K562 (cell line): ENCODE measurements around the gene DGCR6L. TPM values are rescaled to one million over a fixed set of nuclear protein-coding genes. Genes with fewer than 3 reads are reported as not detected.

ENCODE experiments used
- ATAC-seq: fragments of 200-7000 bp; cut with Tn5 transposase; 3 replicates; pipeline ENCODE4 v1.9.1; 2020; ENCODE audit warnings: moderate library complexity
- BruUV-seq: library from RNA; stranded (reverse); fragments of 400-500 nt; replicated peaks from 2 replicates; lab custom pipeline; 2021; lab: Mats Ljungman, UMichigan
- CTCF ChIA-PET: fragments of 300-600 bp; formaldehyde crosslinking; extraction: SDS; loops from one replicate; lab custom pipeline; 2021; ENCODE audit warnings: low intra/inter-chr PET ratio; lab: Yijun Ruan, JAX
- POLR2A ChIA-PET: fragments of 300-600, 350-650 bp; sonication (Branson Sonifier 250); formaldehyde crosslinking; extraction: SDS; loops from one replicate; lab custom pipeline; 2021; ENCODE audit warnings: antibody characterized with exemption, inconsistent platforms; lab: Yijun Ruan, JAX
- DNase-seq, 4 experiments: peaks; one replicate each; pipeline versions ENCODE4 v3.0.0 to v3.0.0-alpha.2; 2011 to 2018; ENCODE audit warnings: low spot score in 3 of 4, mixed read lengths in 3 of 4; ENCODE audit errors: extremely low read depth in 1 of 4
- FAIRE-seq: peaks from 2 replicates; lab custom pipeline; 2011; peaks lifted over from hg19 to GRCh38; lab: Jason Lieb, UNC
- H2AFZ ChIP-seq: 2 replicates; pipeline ENCODE4 v1.6.0; 2011; ENCODE audit warnings: low read depth, low read length, control low read depth, inconsistent platforms
- H3K27ac ChIP-seq: fragments of 200-600 bp; 3 replicates; pipeline ENCODE4 v1.8.0; 2011; ENCODE audit warnings: low read depth, mild to moderate bottlenecking, control low read depth, inconsistent platforms, low read length, moderate library complexity, mixed read lengths; ENCODE audit errors: extremely low read depth
- H3K27me3 ChIP-seq, 2 experiments: fragments of 300-600 bp in 1 of 2; 2 replicates in 1 of 2; 3 replicates in 1 of 2; pipeline versions ENCODE4 v1.6.0 to v1.8.0; 2011; ENCODE audit warnings: inconsistent platforms in 2 of 2, low read length in 2 of 2, mild to moderate bottlenecking in 1 of 2, mixed read lengths in 1 of 2, moderate library complexity in 1 of 2; ENCODE audit not compliant: control insufficient read depth in 2 of 2, insufficient read depth in 2 of 2
- H3K36me3 ChIP-seq: fragments of 300-600 bp; 3 replicates; pipeline ENCODE4 v1.8.0; 2011; ENCODE audit warnings: mild to moderate bottlenecking, low read length, inconsistent platforms; ENCODE audit not compliant: control insufficient read depth, insufficient read depth
- H3K4me1 ChIP-seq, 2 experiments: fragments of 200-600 bp in 1 of 2; replicated peaks in 1 of 2; 2 replicates in 1 of 2; 3 replicates in 1 of 2; pipeline versions ENCODE4 v1.5.1 to v1.8.0; 2011; ENCODE audit warnings: inconsistent platforms in 2 of 2, low read length in 2 of 2, mild to moderate bottlenecking in 1 of 2, mixed read lengths in 1 of 2, moderate library complexity in 1 of 2; ENCODE audit not compliant: control insufficient read depth in 2 of 2, insufficient read depth in 2 of 2
- H3K4me2 ChIP-seq: 2 replicates; pipeline ENCODE4 v1.6.1; 2011; ENCODE audit warnings: low read length, control low read depth, inconsistent platforms, mixed read lengths; ENCODE audit not compliant: insufficient read depth
- H3K4me3 ChIP-seq: fragments of 200-600 bp; sonication (generic), shearing (Covaris generic); 2 replicates; pipeline ENCODE4 v1.5.1; 2016; ENCODE audit warnings: control low read depth, inconsistent platforms
- H3K79me2 ChIP-seq: fragments of 200-600 bp; 3 replicates; pipeline ENCODE4 v1.8.0; 2011; ENCODE audit warnings: low read length, inconsistent platforms; ENCODE audit not compliant: control insufficient read depth, insufficient read depth
- H3K9ac ChIP-seq, 2 experiments: 2 replicates each; pipeline versions ENCODE4 v1.6.0 to v1.6.1; 2011; ENCODE audit warnings: low read depth in 2 of 2, low read length in 2 of 2, control low read depth in 1 of 2, inconsistent platforms in 1 of 2, mild to moderate bottlenecking in 1 of 2, mixed read lengths in 1 of 2; ENCODE audit not compliant: insufficient read depth in 1 of 2
- H3K9me1 ChIP-seq: one replicate; pipeline ENCODE4 v1.6.0; 2011; ENCODE audit warnings: inconsistent platforms, mild to moderate bottlenecking, low read length, moderate library complexity; ENCODE audit not compliant: control insufficient read depth, insufficient read depth
- H3K9me3 ChIP-seq: replicated peaks from 2 replicates; pipeline ENCODE4 v1.5.1; 2011; ENCODE audit warnings: low read depth, low read length, inconsistent platforms; ENCODE audit not compliant: control insufficient read depth, insufficient read depth
- H4K20me1 ChIP-seq: replicated peaks from 2 replicates; pipeline ENCODE4 v1.6.1; 2011; ENCODE audit warnings: low read length, inconsistent platforms, mixed read lengths; ENCODE audit not compliant: control insufficient read depth, insufficient read depth
- CBX8 ChIP-seq: fragments of 200-600 bp; sonication (generic); IDR thresholded peaks from 2 replicates; pipeline ENCODE4 v1.6.1; 2012; ENCODE audit warnings: borderline replicate concordance, mixed run types, low read depth, mild to moderate bottlenecking, moderate library complexity, mixed read lengths, low read length, control low read depth, inconsistent platforms; ENCODE audit not compliant: poor library complexity, severe bottlenecking; ENCODE audit errors: extremely low read depth
- ELF4 ChIP-seq: fragments of 450-650 bp; formaldehyde crosslinking; IDR thresholded peaks from 2 replicates; pipeline ENCODE4 v1.4.0; 2022; ENCODE audit warnings: missing genetic modification characterization
- ETV6 ChIP-seq, 3 experiments: fragments of 150-350 bp in 1 of 3; sonication (generic) in 1 of 3; formaldehyde crosslinking in 1 of 3; IDR thresholded peaks; 2 replicates each; pipeline versions ENCODE4 v1.6.1 to v1.8.0; 2014 to 2022; ENCODE audit warnings: borderline replicate concordance in 2 of 3, low read depth in 2 of 3, antibody characterized with exemption in 1 of 3, low read length in 1 of 3, mild to moderate bottlenecking in 1 of 3, missing genetic modification reagents in 1 of 3
- MTA2 ChIP-seq: fragments of 450-650 bp; IDR thresholded peaks from 2 replicates; pipeline ENCODE4 v1.6.1; 2016; ENCODE audit warnings: low read depth
- NELFE ChIP-seq: IDR thresholded peaks from 2 replicates; pipeline ENCODE4 v1.6.1; 2011; ENCODE audit warnings: mild to moderate bottlenecking; ENCODE audit not compliant: insufficient read depth, insufficient read length
- PHTF2 ChIP-seq: fragments of 250-450 bp; sonication (Bioruptor Pico); IDR thresholded peaks from 2 replicates; pipeline ENCODE4 v1.5.0; 2021; ENCODE audit warnings: mild to moderate bottlenecking
- TFAM ChIP-seq: fragments of 250-450 bp; sonication (Bioruptor Pico); conservative IDR thresholded peaks from 2 replicates; pipeline ENCODE4 v1.5.0; 2021; ENCODE audit warnings: mild to moderate bottlenecking, moderate library complexity
- U2AF1 ChIP-seq: fragments of 200-400 bp; formaldehyde crosslinking; optimal IDR thresholded peaks from 2 replicates; pipeline ENCODE3; 2017; ENCODE audit warnings: mild to moderate bottlenecking, low read depth, low read length, moderate library complexity
- ZBTB1 ChIP-seq: sonication (generic); formaldehyde crosslinking; IDR thresholded peaks from 2 replicates; pipeline ENCODE4 v1.8.1; 2023; ENCODE audit warnings: missing genetic modification reagents, low read depth, mild to moderate bottlenecking, borderline replicate concordance
- ZC3H4 ChIP-seq: sonication (generic); formaldehyde crosslinking; IDR thresholded peaks from 2 replicates; pipeline ENCODE4 v1.9.0; 2021; ENCODE audit warnings: missing genetic modification reagents, borderline replicate concordance
- ZNF561 ChIP-seq: fragments of 450-650 bp; formaldehyde crosslinking; conservative IDR thresholded peaks from 2 replicates; pipeline ENCODE4 v1.4.0; 2020; ENCODE audit warnings: mild to moderate bottlenecking, moderate library complexity
- WGBS: fragments of 100-300 bp; shearing (Covaris generic); methylation state at CpG from one replicate; pipeline ENCODE4 v1.1.6; 2016; ENCODE audit warnings: low coverage, mixed read lengths; ENCODE audit not compliant: insufficient coverage; ENCODE audit errors: missing lambda C conversion rate; 5-methylcytosine and 5-hydroxymethylcytosine counted together
- in situ Hi-C: fragments of 300-500 bp; cut with MboI; formaldehyde crosslinking; loops from 4 replicates; pipeline ENCODE4 v1.15.0; 2018; ENCODE audit warnings: inconsistent platforms, mixed read lengths
- intact Hi-C: fragments of 100-400 bp; cut with micrococcal nuclease; formaldehyde crosslinking; loops from 2 replicates; pipeline ENCODE4 v1.14.2; 2022
- polyA plus RNA-seq, 8 experiments: library from polyadenylated mRNA; depleted of rRNA in 4 of 8; stranded (reverse) in 5 of 8; unstranded in 3 of 8; fragments of >200 nt; fragmentation: Nextera tagmentation in 2 of 8; fragmentation: Illumina TruSeq in 1 of 8; extraction: Ambion mirVana in 2 of 8; extraction: Trizol in 1 of 8; gene quantifications; 2 replicates each; pipeline versions ENCODE4 v1.2.1 to v1.2.3, GENCODE V29; 2011 to 2014; ENCODE audit warnings: inconsistent platforms in 1 of 8, missing spikeins in 1 of 8
- total RNA-seq, 7 experiments: library from RNA; depleted of rRNA in 6 of 7; stranded (reverse); fragments of >200 nt in 6 of 7; fragmentation: Illumina TruSeq in 2 of 7; extraction: Trizol in 2 of 7; gene quantifications; 2 replicates each; pipeline versions ENCODE4 v1.2.1 to v1.2.3, GENCODE V29; 2011 to 2021; ENCODE audit warnings: low replicate concordance in 1 of 7
- TF ChIP-seq, protein P1 (sequence below): sonication (generic); formaldehyde crosslinking; IDR thresholded peaks from 2 replicates; pipeline ENCODE4 v1.8.1; 2023; ENCODE audit warnings: mild to moderate bottlenecking, missing genetic modification reagents, moderate library complexity
- TF ChIP-seq, protein P2 (sequence below): sonication (generic); formaldehyde crosslinking; IDR thresholded peaks from 2 replicates; pipeline ENCODE4 v1.8.0; 2023; ENCODE audit warnings: missing genetic modification reagents, mild to moderate bottlenecking, borderline replicate concordance

The DGCR6L gene
- total and polyA plus RNA-seq, 9 of the 15 experiments (the other 6 are each of a cell fraction or from before 2014, with no cell fraction given): 3.6 to 151 (median 51.0) TPM

GRCh38 chr22:20292108-20292507 is 27.8 kb downstream of the DGCR6L start (continued):
- TF ChIP-seq CBX8 (peak; percentile 80), ELF4 (CRISPR knock-in tag) (peak; percentile 14; the same call in 1 of the 2 replicates), PHTF2 (0 out of 2 replicates have a peak, but pooled peaks have one; percentile 1), ZNF561 (CRISPR knock-in tag) (peak; percentile 56; the same call in 1 of the 2 replicates), ETV6 (IDR thresholded peaks at IDR 0.05; ENCODE audit: borderline replicate concordance in 1 of 2, low read depth in 2 of 2, low read length in 1 of 2) (0 out of 4 replicates have a peak, but pooled peaks of 1 of the 2 experiments have one; percentile 15), ETV6 (CRISPR knock-in tag; IDR thresholded peaks at IDR 0.05; ENCODE audit: borderline replicate concordance) (no peak)

GRCh38 chr22:20291604-20292063 is 28.2 kb downstream of the DGCR6L start:
- ChIA-PET POLR2A (interaction anchor here (0.5 to 1.5 kb wide), 10 partner anchors 10 to 1167 kb away, joined by 3 to 7 read pairs (median 4); no protein-coding TSS in a partner anchor), CTCF (no interaction called here)
- no peak overlapping the region for H2AFZ ChIP-seq
- peaks cover 60 to 92% of the 10 kb centered on the region in 2 experiments for H3K27me3 ChIP-seq
- H3K4me1 ChIP-seq: peaks cover 0 to 23% of the 10 kb centered on the region in 2 experiments; a peak in 2 of 5 replicates
- no peaks in the 10 kb centered on the region for H3K36me3 ChIP-seq
- H3K4me3 ChIP-seq: no peak overlapping the region
- no peak for ATAC-seq
- H3K4me2 ChIP-seq: no peak overlapping the region
- H4K20me1 ChIP-seq: peaks cover 40% of the 10 kb centered on the region
- no peaks in the 10 kb centered on the region for H3K79me2 ChIP-seq
- peak overlapping the region in 1 of 2 experiments; percentile 6; a peak in 1 of 4 replicates for H3K9ac ChIP-seq
- in situ Hi-C loops: loop anchor here (5.0 kb wide), 1 partner anchor 134 kb away; no protein-coding TSS in a partner anchor
- intact Hi-C loops: loop anchor here (10.0 kb wide), 1 partner anchor 317 kb away; no protein-coding TSS in a partner anchor
- no peaks in the 10 kb centered on the region for H3K9me3 ChIP-seq
- FAIRE-seq: no peak
- no TSS peak for BruUV-seq
- WGBS: 2% methylated on average over 11 of the region's 11 CpGs
- peak in 2 of 4 experiments; percentile 52 to 61 for DNase-seq
- no peaks in the 10 kb centered on the region for H3K9me1 ChIP-seq
- no peak overlapping the region for H3K27ac ChIP-seq
- TF ChIP-seq, protein P1, sequence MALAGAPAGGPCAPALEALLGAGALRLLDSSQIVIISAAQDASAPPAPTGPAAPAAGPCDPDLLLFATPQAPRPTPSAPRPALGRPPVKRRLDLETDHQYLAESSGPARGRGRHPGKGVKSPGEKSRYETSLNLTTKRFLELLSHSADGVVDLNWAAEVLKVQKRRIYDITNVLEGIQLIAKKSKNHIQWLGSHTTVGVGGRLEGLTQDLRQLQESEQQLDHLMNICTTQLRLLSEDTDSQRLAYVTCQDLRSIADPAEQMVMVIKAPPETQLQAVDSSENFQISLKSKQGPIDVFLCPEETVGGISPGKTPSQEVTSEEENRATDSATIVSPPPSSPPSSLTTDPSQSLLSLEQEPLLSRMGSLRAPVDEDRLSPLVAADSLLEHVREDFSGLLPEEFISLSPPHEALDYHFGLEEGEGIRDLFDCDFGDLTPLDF: no peak
- TF ChIP-seq NELFE (no peak), TFAM (CRISPR knock-in tag) (no peak), U2AF1 (no peak), MTA2 (no peak), ZBTB1 (CRISPR knock-in tag) (0 out of 2 replicates have a peak, but pooled peaks have one; percentile 52), ZC3H4 (0 out of 2 replicates have a peak, but pooled peaks have one; percentile 25)
- TF ChIP-seq, protein P2, sequence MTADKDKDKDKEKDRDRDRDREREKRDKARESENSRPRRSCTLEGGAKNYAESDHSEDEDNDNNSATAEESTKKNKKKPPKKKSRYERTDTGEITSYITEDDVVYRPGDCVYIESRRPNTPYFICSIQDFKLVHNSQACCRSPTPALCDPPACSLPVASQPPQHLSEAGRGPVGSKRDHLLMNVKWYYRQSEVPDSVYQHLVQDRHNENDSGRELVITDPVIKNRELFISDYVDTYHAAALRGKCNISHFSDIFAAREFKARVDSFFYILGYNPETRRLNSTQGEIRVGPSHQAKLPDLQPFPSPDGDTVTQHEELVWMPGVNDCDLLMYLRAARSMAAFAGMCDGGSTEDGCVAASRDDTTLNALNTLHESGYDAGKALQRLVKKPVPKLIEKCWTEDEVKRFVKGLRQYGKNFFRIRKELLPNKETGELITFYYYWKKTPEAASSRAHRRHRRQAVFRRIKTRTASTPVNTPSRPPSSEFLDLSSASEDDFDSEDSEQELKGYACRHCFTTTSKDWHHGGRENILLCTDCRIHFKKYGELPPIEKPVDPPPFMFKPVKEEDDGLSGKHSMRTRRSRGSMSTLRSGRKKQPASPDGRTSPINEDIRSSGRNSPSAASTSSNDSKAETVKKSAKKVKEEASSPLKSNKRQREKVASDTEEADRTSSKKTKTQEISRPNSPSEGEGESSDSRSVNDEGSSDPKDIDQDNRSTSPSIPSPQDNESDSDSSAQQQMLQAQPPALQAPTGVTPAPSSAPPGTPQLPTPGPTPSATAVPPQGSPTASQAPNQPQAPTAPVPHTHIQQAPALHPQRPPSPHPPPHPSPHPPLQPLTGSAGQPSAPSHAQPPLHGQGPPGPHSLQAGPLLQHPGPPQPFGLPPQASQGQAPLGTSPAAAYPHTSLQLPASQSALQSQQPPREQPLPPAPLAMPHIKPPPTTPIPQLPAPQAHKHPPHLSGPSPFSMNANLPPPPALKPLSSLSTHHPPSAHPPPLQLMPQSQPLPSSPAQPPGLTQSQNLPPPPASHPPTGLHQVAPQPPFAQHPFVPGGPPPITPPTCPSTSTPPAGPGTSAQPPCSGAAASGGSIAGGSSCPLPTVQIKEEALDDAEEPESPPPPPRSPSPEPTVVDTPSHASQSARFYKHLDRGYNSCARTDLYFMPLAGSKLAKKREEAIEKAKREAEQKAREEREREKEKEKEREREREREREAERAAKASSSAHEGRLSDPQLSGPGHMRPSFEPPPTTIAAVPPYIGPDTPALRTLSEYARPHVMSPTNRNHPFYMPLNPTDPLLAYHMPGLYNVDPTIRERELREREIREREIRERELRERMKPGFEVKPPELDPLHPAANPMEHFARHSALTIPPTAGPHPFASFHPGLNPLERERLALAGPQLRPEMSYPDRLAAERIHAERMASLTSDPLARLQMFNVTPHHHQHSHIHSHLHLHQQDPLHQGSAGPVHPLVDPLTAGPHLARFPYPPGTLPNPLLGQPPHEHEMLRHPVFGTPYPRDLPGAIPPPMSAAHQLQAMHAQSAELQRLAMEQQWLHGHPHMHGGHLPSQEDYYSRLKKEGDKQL (CRISPR knock-in tag): 0 out of 2 replicates have a peak, but pooled peaks have one; percentile 77
